NCI-H774 (cell line): ENCODE data around the gene NOL4L.

ENCODE experiments used
- DNase-seq: peaks from one replicate; lab custom pipeline; 2025; lab: John Stamatoyannopoulos, UW

NOL4L gene

GRCh38 chr20:32539817-32540675 lies 45.1 kb downstream of the NOL4L start:
- DNase-seq, result no peak

- DNase-seq, result no peak
Measured at GRCh38 chr20:32539026-32539816, 45.9 kb downstream of the NOL4L start.

GRCh38 chr20:32538526-32538939 lies 46.6 kb downstream of the NOL4L start:
- DNase-seq, result no peak

- DNase-seq, result no peak
Measured at GRCh38 chr20:32537657-32538525, 47.2 kb downstream of the NOL4L start.

GRCh38 chr20:32536851-32537656 lies 48.1 kb downstream of the NOL4L start:
- DNase-seq, result peak; percentile 95

GRCh38 chr20:32535953-32536823 lies 48.9 kb downstream of the NOL4L start:
- peak; percentile 94 for DNase-seq

GRCh38 chr20:32535316-32535952 lies 49.7 kb downstream of the NOL4L start:
- peak; percentile 56 for DNase-seq

- DNase-seq, result no peak
Measured at GRCh38 chr20:32534661-32535240, 50.4 kb downstream of the NOL4L start.

- no peak for DNase-seq
Measured at GRCh38 chr20:32533732-32534131, 51.4 kb downstream of the NOL4L start.

- DNase-seq, result no peak
Measured at GRCh38 chr20:32532246-32532645, 52.9 kb downstream of the NOL4L start.

- DNase-seq, result no peak
Measured at GRCh38 chr20:32528905-32529670, 56.0 kb downstream of the NOL4L start.

- no peak for DNase-seq
Measured at GRCh38 chr20:32528171-32528891, 56.8 kb downstream of the NOL4L start.

- no peak for DNase-seq
Measured at GRCh38 chr20:32527447-32528055, 57.6 kb downstream of the NOL4L start.

- DNase-seq, result no peak
Measured at GRCh38 chr20:32527052-32527446, 58.1 kb downstream of the NOL4L start.

GRCh38 chr20:32526541-32526940 lies 58.6 kb downstream of the NOL4L start:
- no peak for DNase-seq

- DNase-seq, result no peak
Measured at GRCh38 chr20:32526125-32526524, 59.0 kb downstream of the NOL4L start.

GRCh38 chr20:32524829-32525501 lies 60.2 kb downstream of the NOL4L start:
- DNase-seq, result peak; percentile 39
